Keratinocyte (primary cell): ENCODE results near the gene CREM.

ENCODE experiments used
- CTCF ChIP-seq, 3 experiments: IDR thresholded peaks in 1 of 3; conservative IDR thresholded peaks in 1 of 3; optimal IDR thresholded peaks in 1 of 3; 2 replicates in 2 of 3; 3 replicates in 1 of 3; pipeline versions ENCODE3 to v1.5.1; 2011; ENCODE audit warnings: low read length in 3 of 3, mild to moderate bottlenecking in 3 of 3, moderate library complexity in 2 of 3, control low read depth in 1 of 3, inconsistent platforms in 1 of 3; ENCODE audit not compliant: insufficient read depth in 2 of 3; ENCODE audit errors: extremely low read depth in 1 of 3
- EZH2 ChIP-seq: IDR thresholded peaks from one replicate; pipeline ENCODE4 v1.6.1; 2012; ENCODE audit warnings: inconsistent platforms, mild to moderate bottlenecking, low read length, moderate library complexity

- TF ChIP-seq CTCF (optimal IDR thresholded peaks at IDR 0.05 in 1 of 3, IDR thresholded peaks at IDR 0.05 in 1 of 3, conservative IDR thresholded peaks at IDR 0.05 in 1 of 3; ENCODE audit: extremely low read depth in 1 of 3, insufficient read depth in 2 of 3, low read length in 3 of 3), result no peak
- no peak for TF ChIP-seq EZH2
Observed at GRCh38 chr10:35150308-35150707, 23.7 kb downstream of the CREM start.
